Gastrocnemius medialis (tissue), 4 donors: ENCODE measurements around the gene LCN2. TPM values are rescaled to one million over a fixed set of nuclear protein-coding genes. Genes with fewer than 3 reads are reported as not detected.

Experiments used
- ATAC-seq, 2 donors: fragments of 150-250 bp; one replicate each; pipeline ENCODE4 v1.9.1; 2016
- DNase-seq, 2 donors: peaks; one replicate each; pipeline ENCODE4 v3.0.0-alpha.2; 2019
- H3K27ac ChIP-seq, 4 donors: fragments of 200-600 bp; sonication (generic); 1 replicate in 1 of 4; 2 replicates in 3 of 4; pipeline ENCODE4 v1.5.1; 2016 to 2018; ENCODE audit warnings: mild to moderate bottlenecking in 2 of 4, moderate library complexity in 1 of 4
- H3K27me3 ChIP-seq, 3 donors: fragments of 200-600 bp; sonication (generic) in 2 of 3; 1 replicate in 1 of 3; 2 replicates in 2 of 3; pipeline versions ENCODE4 v1.5.1 to v1.6.0; 2016 to 2019; ENCODE audit warnings: mild to moderate bottlenecking in 1 of 3, moderate library complexity in 1 of 3
- H3K36me3 ChIP-seq, 2 donors: fragments of 200-600 bp; sonication (generic) in 1 of 2; one replicate each; pipeline ENCODE4 v1.5.1; 2017 to 2018
- H3K4me1 ChIP-seq, 2 donors: fragments of 200-600 bp; sonication (generic) in 1 of 2; one replicate each; pipeline ENCODE4 v1.5.1; 2016 to 2017; ENCODE audit warnings: mild to moderate bottlenecking in 2 of 2
- H3K4me3 ChIP-seq, 4 donors: fragments of 200-600 bp; sonication (generic) in 3 of 4; 1 replicate in 1 of 4; 2 replicates in 3 of 4; pipeline ENCODE4 v1.5.1; 2016 to 2019; ENCODE audit warnings: mild to moderate bottlenecking in 2 of 4
- H3K9me3 ChIP-seq, 3 donors: fragments of 200-600 bp; sonication (generic) in 2 of 3; 1 replicate in 1 of 3; 2 replicates in 2 of 3; pipeline ENCODE4 v1.5.1; 2016 to 2019
- CTCF ChIP-seq, 5 experiments: fragments of 450-650 bp in 3 of 5; fragments of 200-600 bp in 2 of 5; sonication (generic) in 2 of 5; IDR thresholded peaks in 4 of 5; conservative IDR thresholded peaks in 1 of 5; 1 replicate in 4 of 5; 2 replicates in 1 of 5; pipeline ENCODE4 v1.5.1; 2016 to 2019; ENCODE audit warnings: antibody characterized with exemption in 5 of 5, mild to moderate bottlenecking in 3 of 5, moderate library complexity in 3 of 5
- POLR2A ChIP-seq, 2 donors: fragments of 450-650 bp; IDR thresholded peaks; one replicate each; pipeline ENCODE4 v1.6.1; 2017; ENCODE audit warnings: antibody characterized with exemption in 2 of 2, mild to moderate bottlenecking in 2 of 2, moderate library complexity in 2 of 2
- in situ Hi-C, 4 donors: fragments of 200-750 bp; cut with MboI; loops; one replicate each; pipeline versions ENCODE4 v1.15.0 to v1.8.0; 2017; ENCODE audit warnings: low sequenced_read_pairs in 4 of 4
- intact Hi-C: fragments of 100-400 bp; cut with DNase I; formaldehyde crosslinking; loops from one replicate; pipeline ENCODE4 v1.15.1; 2023; ENCODE audit warnings: low total_unique reads
- total RNA-seq, 4 donors: library from RNA; depleted of rRNA; stranded (reverse); fragments of >200 nt; gene quantifications; one replicate each; pipeline versions ENCODE4 v1.1.0 to v1.2.3, GENCODE V29; 2016

Gene LCN2
- total RNA-seq, 4 donors from 2014 or later, result 1.00 TPM; not detected in 3

GRCh38 chr9:128145536-128145935 lies 3.7 kb upstream of the LCN2 start:
- DNase-seq, result no peak
- intact Hi-C loops, result no loop called here
- no peak for ATAC-seq
- Histone ChIP-seq H3K4me3 (no peak overlapping the region), H3K36me3 (no peaks in the 10 kb centered on the region), H3K4me1 (peaks cover 0 to 8% of the 10 kb centered on the region in 2 donors), H3K27me3 (no peaks in the 10 kb centered on the region), H3K9me3 (no peaks in the 10 kb centered on the region), H3K27ac (no peak overlapping the region)
- in situ Hi-C loops, result no loop called here
- TF ChIP-seq CTCF (IDR thresholded peaks at IDR 0.05 in 4 of 5, conservative IDR thresholded peaks at IDR 0.05 in 1 of 5) (no peak), POLR2A (IDR thresholded peaks at IDR 0.05) (no peak)

- no peak for TF ChIP-seq CTCF (IDR thresholded peaks at IDR 0.05 in 4 of 5, conservative IDR thresholded peaks at IDR 0.05 in 1 of 5)
- H3K9me3 ChIP-seq, result no peaks in the 10 kb centered on the region
- no peak overlapping the region for H3K4me3 ChIP-seq
- H3K27me3 ChIP-seq, result no peaks in the 10 kb centered on the region
- DNase-seq (no peak), ATAC-seq (no peak)
- no peaks in the 10 kb centered on the region for H3K36me3 ChIP-seq
- H3K4me1 ChIP-seq, result peaks cover 0 to 8% of the 10 kb centered on the region in 2 donors
- no peak overlapping the region for H3K27ac ChIP-seq
- intact Hi-C loops (no loop called here), in situ Hi-C loops (no loop called here)
These were observed 3.3 kb upstream of the LCN2 start for GRCh38 chr9:128145951-128146351.

- Histone ChIP-seq H3K9me3 (no peaks in the 10 kb centered on the region), H3K27ac (no peak overlapping the region), H3K4me1 (peaks cover 0 to 8% of the 10 kb centered on the region in 2 donors), H3K27me3 (no peaks in the 10 kb centered on the region), H3K36me3 (no peaks in the 10 kb centered on the region), H3K4me3 (no peak overlapping the region)
- ATAC-seq (no peak), DNase-seq (no peak)
- TF ChIP-seq POLR2A (IDR thresholded peaks at IDR 0.05) (no peak), CTCF (IDR thresholded peaks at IDR 0.05 in 4 of 5, conservative IDR thresholded peaks at IDR 0.05 in 1 of 5) (no peak)
- in situ Hi-C loops (no loop called here), intact Hi-C loops (no loop called here)
These were observed 2.6 kb upstream of the LCN2 start for GRCh38 chr9:128146591-128147120.

- no peaks in the 10 kb centered on the region for H3K9me3 ChIP-seq
- H3K27ac ChIP-seq, result no peak overlapping the region
- ATAC-seq (no peak), DNase-seq (no peak)
- in situ Hi-C loops, result no loop called here
- peaks cover 0 to 8% of the 10 kb centered on the region in 2 donors for H3K4me1 ChIP-seq
- intact Hi-C loops, result no loop called here
- H3K27me3 ChIP-seq, result no peaks in the 10 kb centered on the region
- no peak overlapping the region for H3K4me3 ChIP-seq
- no peak for TF ChIP-seq CTCF (IDR thresholded peaks at IDR 0.05 in 4 of 5, conservative IDR thresholded peaks at IDR 0.05 in 1 of 5)
- no peaks in the 10 kb centered on the region for H3K36me3 ChIP-seq
These were observed 698 bp upstream of the LCN2 start for GRCh38 chr9:128148509-128149000.
